WTC11 (cell line): ENCODE measurements around the gene MARK2. TPM values are rescaled to one million over a fixed set of nuclear protein-coding genes. Genes with fewer than 3 reads are reported as not detected.
A peak's percentile ranks its signal among the peaks of the same experiment; 100 is the strongest.
"Not testable (repeated sequence)": the region's sequence is repeated elsewhere in the genome, so short reads cannot be mapped to it uniquely, and the experiment has no call there.

Experiments
- ATAC-seq: fragments of 200-7000 bp; cut with Tn5 transposase; 2 replicates; pipeline ENCODE4 v1.10.0; 2021; ENCODE audit warnings: mild to moderate bottlenecking, moderate library complexity
- CTCF ChIA-PET: fragments of 300-600 bp; sonication (Branson Sonifier 250); formaldehyde crosslinking; loops from one replicate; lab custom pipeline; 2021; ENCODE audit warnings: antibody characterized with exemption; lab: Charles Lee
- POLR2A ChIA-PET: fragments of 350-600 bp; sonication (Branson Sonifier 250); formaldehyde crosslinking; loops from one replicate; lab custom pipeline; 2021; ENCODE audit warnings: antibody characterized with exemption; lab: Charles Lee
- DNase-seq: peaks from one replicate; pipeline ENCODE4 v3.0.0; 2021; ENCODE audit warnings: low spot score
- H3K27ac Mint-ChIP-seq: 2 replicates; pipeline ENCODE4 v1.8.0; 2021; ENCODE audit warnings: mixed read lengths
- H3K27me3 Mint-ChIP-seq: 2 replicates; pipeline ENCODE4 v1.8.0; 2021; ENCODE audit warnings: low read depth, mild to moderate bottlenecking, moderate library complexity, mixed read lengths
- H3K36me3 Mint-ChIP-seq: 2 replicates; pipeline ENCODE4 v1.8.0; 2021; ENCODE audit warnings: mixed read lengths
- H3K4me1 Mint-ChIP-seq: 2 replicates; pipeline ENCODE4 v1.8.0; 2022; ENCODE audit warnings: mixed read lengths
- H3K4me3 Mint-ChIP-seq: 2 replicates; pipeline ENCODE4 v1.8.0; 2021; ENCODE audit warnings: mild to moderate bottlenecking, moderate library complexity, mixed read lengths
- H3K9me3 Mint-ChIP-seq: 2 replicates; pipeline ENCODE4 v1.8.0; 2021; ENCODE audit warnings: mixed read lengths
- ATF1 ChIP-seq: sonication (generic); formaldehyde crosslinking; IDR thresholded peaks from 2 replicates; pipeline ENCODE4 v1.8.1; 2023; ENCODE audit warnings: mild to moderate bottlenecking, moderate library complexity, missing genetic modification reagents
- E2F4 ChIP-seq: sonication (generic); formaldehyde crosslinking; IDR thresholded peaks from 2 replicates; pipeline ENCODE4 v1.8.1; 2022; ENCODE audit warnings: low read depth, mild to moderate bottlenecking, moderate library complexity, missing genetic modification reagents, borderline replicate concordance
- ERG ChIP-seq: fragments of 250-450 bp; sonication (Bioruptor Pico); IDR thresholded peaks from 2 replicates; pipeline ENCODE4 v1.8.0; 2021; ENCODE audit warnings: mild to moderate bottlenecking
- ESRRA ChIP-seq: sonication (generic); formaldehyde crosslinking; IDR thresholded peaks from 2 replicates; pipeline ENCODE4 v1.8.1; 2022; ENCODE audit warnings: mild to moderate bottlenecking, missing genetic modification reagents, borderline replicate concordance
- JAZF1 ChIP-seq: fragments of 250-450 bp; sonication (Bioruptor Pico); IDR thresholded peaks from 2 replicates; pipeline ENCODE4 v1.9.0; 2021; ENCODE audit warnings: moderate library complexity, mild to moderate bottlenecking, inconsistent platforms
- JUN ChIP-seq: sonication (generic); formaldehyde crosslinking; IDR thresholded peaks from 2 replicates; pipeline ENCODE4 v1.8.0; 2023; ENCODE audit warnings: mild to moderate bottlenecking, missing genetic modification reagents
- MAX ChIP-seq: sonication (generic); formaldehyde crosslinking; IDR thresholded peaks from 2 replicates; pipeline ENCODE4 v1.8.0; 2022; ENCODE audit warnings: mild to moderate bottlenecking, missing genetic modification reagents
- TP53 ChIP-seq: sonication (generic); formaldehyde crosslinking; IDR thresholded peaks from 2 replicates; pipeline ENCODE4 v1.8.1; 2023; ENCODE audit warnings: mild to moderate bottlenecking, missing genetic modification reagents
- total RNA-seq: library from RNA; stranded (reverse); gene quantifications from 3 replicates; pipeline ENCODE4 v1.2.3, GENCODE V29; 2021
- TF ChIP-seq, protein P1 (sequence below): sonication (generic); formaldehyde crosslinking; IDR thresholded peaks from 2 replicates; pipeline ENCODE4 v1.8.1; 2023; ENCODE audit warnings: mild to moderate bottlenecking, missing genetic modification reagents, moderate library complexity
- TF ChIP-seq, protein P2 (sequence below): sonication (generic); formaldehyde crosslinking; conservative IDR thresholded peaks from 2 replicates; pipeline ENCODE4 v1.8.1; 2022; ENCODE audit warnings: mild to moderate bottlenecking, missing genetic modification reagents
- TF ChIP-seq, protein P3 (sequence below): sonication (generic); formaldehyde crosslinking; IDR thresholded peaks from 2 replicates; pipeline ENCODE4 v1.8.0; 2022; ENCODE audit warnings: mild to moderate bottlenecking, missing genetic modification reagents
- TF ChIP-seq, protein P4 (sequence below): sonication (generic); formaldehyde crosslinking; IDR thresholded peaks from 2 replicates; pipeline ENCODE4 v1.8.1; 2023; ENCODE audit warnings: mild to moderate bottlenecking, missing genetic modification reagents, borderline replicate concordance
- TF ChIP-seq, protein P5 (sequence below): sonication (generic); formaldehyde crosslinking; IDR thresholded peaks from 2 replicates; pipeline ENCODE4 v1.8.1; 2023; ENCODE audit warnings: mild to moderate bottlenecking, missing genetic modification reagents
- TF ChIP-seq, protein P6 (sequence below): fragments of 250-450 bp; sonication (Bioruptor Pico); IDR thresholded peaks from 2 replicates; pipeline ENCODE4 v2.1.2; 2022; ENCODE audit warnings: mild to moderate bottlenecking, moderate library complexity

Gene MARK2
- total RNA-seq, 1 experiment from 2014 or later: 57.4 TPM

DNA sequence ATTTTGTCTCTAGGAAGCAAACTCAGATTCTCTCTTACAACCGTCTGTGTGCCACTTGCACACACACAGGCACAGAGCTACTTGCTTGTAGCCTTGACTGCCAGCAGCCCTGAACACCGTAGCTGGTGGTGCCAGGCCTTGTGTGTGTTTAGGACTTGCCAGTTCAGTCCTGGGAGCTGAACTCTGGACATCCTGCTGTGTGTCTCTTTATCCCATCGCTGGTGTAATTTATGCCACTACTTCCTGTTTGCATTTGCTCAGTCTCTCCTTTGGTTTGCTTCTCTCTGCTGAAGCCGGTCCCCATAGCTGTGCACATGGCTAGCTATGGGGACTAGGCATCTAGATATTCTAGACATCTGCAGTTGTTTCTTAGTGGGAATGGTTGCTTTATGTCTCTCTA, 24.0 kb downstream of the MARK2 start:
- ChIA-PET POLR2A (interaction anchor here (0.9 kb wide), 1 partner anchor 55 kb away, joined by 3 read pairs; the partner anchor contains the start of gene RCOR2), CTCF (interaction anchor here (1.2 to 2.1 kb wide), 3 partner anchors 20 to 480 kb away, joined by 3 to 7 read pairs (median 4); partner anchors contain the start of gene MARK2)
- DNase-seq (no peak), ATAC-seq (no peak)
- TF ChIP-seq, protein P1, sequence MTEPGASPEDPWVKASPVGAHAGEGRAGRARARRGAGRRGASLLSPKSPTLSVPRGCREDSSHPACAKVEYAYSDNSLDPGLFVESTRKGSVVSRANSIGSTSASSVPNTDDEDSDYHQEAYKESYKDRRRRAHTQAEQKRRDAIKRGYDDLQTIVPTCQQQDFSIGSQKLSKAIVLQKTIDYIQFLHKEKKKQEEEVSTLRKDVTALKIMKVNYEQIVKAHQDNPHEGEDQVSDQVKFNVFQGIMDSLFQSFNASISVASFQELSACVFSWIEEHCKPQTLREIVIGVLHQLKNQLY (CRISPR knock-in tag): no peak
- TF ChIP-seq, protein P2, sequence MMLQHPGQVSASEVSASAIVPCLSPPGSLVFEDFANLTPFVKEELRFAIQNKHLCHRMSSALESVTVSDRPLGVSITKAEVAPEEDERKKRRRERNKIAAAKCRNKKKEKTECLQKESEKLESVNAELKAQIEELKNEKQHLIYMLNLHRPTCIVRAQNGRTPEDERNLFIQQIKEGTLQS (CRISPR knock-in tag): no peak
- TF ChIP-seq E2F4 (CRISPR knock-in tag) (no peak), JAZF1 (CRISPR knock-in tag) (no peak), TP53 (CRISPR knock-in tag) (no peak), ERG (no peak), JUN (CRISPR knock-in tag) (no peak), MAX (CRISPR knock-in tag) (no peak), ESRRA (CRISPR knock-in tag) (no peak), ATF1 (CRISPR knock-in tag) (no peak)
- TF ChIP-seq, protein P3, sequence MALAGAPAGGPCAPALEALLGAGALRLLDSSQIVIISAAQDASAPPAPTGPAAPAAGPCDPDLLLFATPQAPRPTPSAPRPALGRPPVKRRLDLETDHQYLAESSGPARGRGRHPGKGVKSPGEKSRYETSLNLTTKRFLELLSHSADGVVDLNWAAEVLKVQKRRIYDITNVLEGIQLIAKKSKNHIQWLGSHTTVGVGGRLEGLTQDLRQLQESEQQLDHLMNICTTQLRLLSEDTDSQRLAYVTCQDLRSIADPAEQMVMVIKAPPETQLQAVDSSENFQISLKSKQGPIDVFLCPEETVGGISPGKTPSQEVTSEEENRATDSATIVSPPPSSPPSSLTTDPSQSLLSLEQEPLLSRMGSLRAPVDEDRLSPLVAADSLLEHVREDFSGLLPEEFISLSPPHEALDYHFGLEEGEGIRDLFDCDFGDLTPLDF (CRISPR knock-in tag): no peak
- TF ChIP-seq, protein P4, sequence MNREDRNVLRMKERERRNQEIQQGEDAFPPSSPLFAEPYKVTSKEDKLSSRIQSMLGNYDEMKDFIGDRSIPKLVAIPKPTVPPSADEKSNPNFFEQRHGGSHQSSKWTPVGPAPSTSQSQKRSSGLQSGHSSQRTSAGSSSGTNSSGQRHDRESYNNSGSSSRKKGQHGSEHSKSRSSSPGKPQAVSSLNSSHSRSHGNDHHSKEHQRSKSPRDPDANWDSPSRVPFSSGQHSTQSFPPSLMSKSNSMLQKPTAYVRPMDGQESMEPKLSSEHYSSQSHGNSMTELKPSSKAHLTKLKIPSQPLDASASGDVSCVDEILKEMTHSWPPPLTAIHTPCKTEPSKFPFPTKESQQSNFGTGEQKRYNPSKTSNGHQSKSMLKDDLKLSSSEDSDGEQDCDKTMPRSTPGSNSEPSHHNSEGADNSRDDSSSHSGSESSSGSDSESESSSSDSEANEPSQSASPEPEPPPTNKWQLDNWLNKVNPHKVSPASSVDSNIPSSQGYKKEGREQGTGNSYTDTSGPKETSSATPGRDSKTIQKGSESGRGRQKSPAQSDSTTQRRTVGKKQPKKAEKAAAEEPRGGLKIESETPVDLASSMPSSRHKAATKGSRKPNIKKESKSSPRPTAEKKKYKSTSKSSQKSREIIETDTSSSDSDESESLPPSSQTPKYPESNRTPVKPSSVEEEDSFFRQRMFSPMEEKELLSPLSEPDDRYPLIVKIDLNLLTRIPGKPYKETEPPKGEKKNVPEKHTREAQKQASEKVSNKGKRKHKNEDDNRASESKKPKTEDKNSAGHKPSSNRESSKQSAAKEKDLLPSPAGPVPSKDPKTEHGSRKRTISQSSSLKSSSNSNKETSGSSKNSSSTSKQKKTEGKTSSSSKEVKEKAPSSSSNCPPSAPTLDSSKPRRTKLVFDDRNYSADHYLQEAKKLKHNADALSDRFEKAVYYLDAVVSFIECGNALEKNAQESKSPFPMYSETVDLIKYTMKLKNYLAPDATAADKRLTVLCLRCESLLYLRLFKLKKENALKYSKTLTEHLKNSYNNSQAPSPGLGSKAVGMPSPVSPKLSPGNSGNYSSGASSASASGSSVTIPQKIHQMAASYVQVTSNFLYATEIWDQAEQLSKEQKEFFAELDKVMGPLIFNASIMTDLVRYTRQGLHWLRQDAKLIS (CRISPR knock-in tag): no peak
- TF ChIP-seq, protein P5, sequence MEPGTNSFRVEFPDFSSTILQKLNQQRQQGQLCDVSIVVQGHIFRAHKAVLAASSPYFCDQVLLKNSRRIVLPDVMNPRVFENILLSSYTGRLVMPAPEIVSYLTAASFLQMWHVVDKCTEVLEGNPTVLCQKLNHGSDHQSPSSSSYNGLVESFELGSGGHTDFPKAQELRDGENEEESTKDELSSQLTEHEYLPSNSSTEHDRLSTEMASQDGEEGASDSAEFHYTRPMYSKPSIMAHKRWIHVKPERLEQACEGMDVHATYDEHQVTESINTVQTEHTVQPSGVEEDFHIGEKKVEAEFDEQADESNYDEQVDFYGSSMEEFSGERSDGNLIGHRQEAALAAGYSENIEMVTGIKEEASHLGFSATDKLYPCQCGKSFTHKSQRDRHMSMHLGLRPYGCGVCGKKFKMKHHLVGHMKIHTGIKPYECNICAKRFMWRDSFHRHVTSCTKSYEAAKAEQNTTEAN: no peak
- TF ChIP-seq, protein P6, sequence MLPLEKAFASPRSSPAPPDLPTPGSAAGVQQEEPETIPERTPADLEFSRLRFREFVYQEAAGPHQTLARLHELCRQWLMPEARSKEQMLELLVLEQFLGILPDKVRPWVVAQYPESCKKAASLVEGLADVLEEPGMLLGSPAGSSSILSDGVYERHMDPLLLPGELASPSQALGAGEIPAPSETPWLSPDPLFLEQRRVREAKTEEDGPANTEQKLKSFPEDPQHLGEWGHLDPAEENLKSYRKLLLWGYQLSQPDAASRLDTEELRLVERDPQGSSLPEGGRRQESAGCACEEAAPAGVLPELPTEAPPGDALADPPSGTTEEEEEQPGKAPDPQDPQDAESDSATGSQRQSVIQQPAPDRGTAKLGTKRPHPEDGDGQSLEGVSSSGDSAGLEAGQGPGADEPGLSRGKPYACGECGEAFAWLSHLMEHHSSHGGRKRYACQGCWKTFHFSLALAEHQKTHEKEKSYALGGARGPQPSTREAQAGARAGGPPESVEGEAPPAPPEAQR (CRISPR knock-in tag): no peak
- H3K9me3 Mint-ChIP-seq: no peaks in the 10 kb centered on the region
- H3K36me3 Mint-ChIP-seq: 0 out of 2 replicates have a peak, but pooled peaks cover 3% of the 10 kb centered on the region
- H3K4me3 Mint-ChIP-seq: no peak overlapping the region
- H3K27ac Mint-ChIP-seq: peak overlapping the region; percentile 35
- H3K4me1 Mint-ChIP-seq: peaks cover 39% of the 10 kb centered on the region
- no peaks in the 10 kb centered on the region for H3K27me3 Mint-ChIP-seq

GRCh38 chr11:63863620-63864019, 24.7 kb downstream of the MARK2 start:
- H3K36me3 Mint-ChIP-seq, POLR2A ChIA-PET, ATAC-seq: not testable (repeated sequence)

More at GRCh38 chr11:63863620-63864019, 24.7 kb downstream of the MARK2 start:
- DNase-seq, CTCF ChIA-PET, H3K9me3 Mint-ChIP-seq, H3K4me3 Mint-ChIP-seq, H3K27me3 Mint-ChIP-seq, H3K27ac Mint-ChIP-seq: not testable (repeated sequence)
- H3K4me1 Mint-ChIP-seq: peaks cover 44% of the 10 kb centered on the region
